Kidney (tissue), 14 donors: ENCODE data around the gene HAP1. TPM values are rescaled to one million over a fixed set of nuclear protein-coding genes. Genes with fewer than 3 reads are reported as not detected.
A peak's percentile ranks its signal among the peaks of the same experiment; 100 is the strongest.

Experiments used
- DNase-seq, 5 donors: peaks; one replicate each; pipeline ENCODE4 v3.0.0-alpha.2; 2013 to 2020
- FAIRE-seq: peaks from 2 replicates; lab custom pipeline; 2012; peaks lifted over from hg19 to GRCh38; lab: Jason Lieb, UNC
- H3K27ac ChIP-seq, 2 donors: one replicate each; pipeline ENCODE4 v1.7.0; 2013; ENCODE audit warnings: low read depth in 2 of 2, low read length in 2 of 2, inconsistent platforms in 1 of 2
- H3K27me3 ChIP-seq: one replicate; pipeline ENCODE4 v1.7.1; 2013; ENCODE audit warnings: low read length, inconsistent platforms; ENCODE audit not compliant: control insufficient read depth, insufficient read depth
- H3K36me3 ChIP-seq, 3 donors: one replicate each; pipeline versions ENCODE4 v1.7.0 to v1.7.1; 2013; ENCODE audit warnings: low read length in 3 of 3, control low read depth in 1 of 3, inconsistent platforms in 1 of 3; ENCODE audit not compliant: insufficient read depth in 3 of 3, control insufficient read depth in 2 of 3
- H3K4me1 ChIP-seq, 3 donors: one replicate each; pipeline versions ENCODE4 v1.7.0 to v1.7.1; 2013; ENCODE audit warnings: low read length in 3 of 3, inconsistent platforms in 1 of 3, low read depth in 1 of 3; ENCODE audit not compliant: control insufficient read depth in 2 of 3, insufficient read depth in 2 of 3
- H3K4me3 ChIP-seq, 3 donors: one replicate each; pipeline versions ENCODE4 v1.7.0 to v1.8.1; 2013; ENCODE audit warnings: low read length in 3 of 3, control low read depth in 1 of 3, inconsistent platforms in 1 of 3
- H3K9ac ChIP-seq, 3 donors: one replicate each; pipeline versions ENCODE4 v1.7.0 to v1.7.1; 2013; ENCODE audit warnings: low read length in 3 of 3, control low read depth in 1 of 3, inconsistent platforms in 1 of 3
- H3K9me3 ChIP-seq, 3 donors: one replicate each; pipeline versions ENCODE4 v1.7.0 to v1.7.1; 2013; ENCODE audit warnings: low read length in 3 of 3, control low read depth in 1 of 3, inconsistent platforms in 1 of 3; ENCODE audit not compliant: control insufficient read depth in 2 of 3, insufficient read depth in 1 of 3
- intact Hi-C: fragments of 100-400 bp; cut with DNase I; formaldehyde crosslinking; loops from one replicate; pipeline ENCODE4 v1.11.1; 2022
- polyA plus RNA-seq: library from polyadenylated mRNA; stranded (reverse); fragments of 350-450 nt; fragmentation: Illumina TruSeq; extraction: RNeasy Lipid Tissue Mini Kit (QIAGEN cat#74804); gene quantifications from one replicate; pipeline ENCODE4 v1.2.3, GENCODE V29; 2014; ENCODE audit warnings: low read depth, low replicate concordance; ENCODE audit not compliant: insufficient read depth
- total RNA-seq: library from RNA; stranded (reverse); fragmentation: NEBNext Ultra II Directional; extraction: Animal tissue kit (Norgen Biotek cat#: 25700); gene quantifications from one replicate; pipeline ENCODE4 v1.2.1, GENCODE V29; 2021
- TF ChIP-seq, protein P1 (sequence below): IDR thresholded peaks from 3 replicates; pipeline ENCODE4 v1.5.1; 2012; ENCODE audit warnings: mild to moderate bottlenecking, moderate library complexity, borderline replicate concordance; ENCODE audit not compliant: insufficient read depth; ENCODE audit errors: extremely low read depth
- donor health status: control.
- donor health status: control.
- donor health status: control.
- donor health status: control.
- donor health status: control.
- donor health status: DM: yes; HTN: yes; CAD: no.
- donor health status: Normal renal cell carcinoma (clear cell type).

HAP1 gene
- total and polyA plus RNA-seq, 2 donors from 2014 or later = 0.99 to 1.3 TPM

DNA sequence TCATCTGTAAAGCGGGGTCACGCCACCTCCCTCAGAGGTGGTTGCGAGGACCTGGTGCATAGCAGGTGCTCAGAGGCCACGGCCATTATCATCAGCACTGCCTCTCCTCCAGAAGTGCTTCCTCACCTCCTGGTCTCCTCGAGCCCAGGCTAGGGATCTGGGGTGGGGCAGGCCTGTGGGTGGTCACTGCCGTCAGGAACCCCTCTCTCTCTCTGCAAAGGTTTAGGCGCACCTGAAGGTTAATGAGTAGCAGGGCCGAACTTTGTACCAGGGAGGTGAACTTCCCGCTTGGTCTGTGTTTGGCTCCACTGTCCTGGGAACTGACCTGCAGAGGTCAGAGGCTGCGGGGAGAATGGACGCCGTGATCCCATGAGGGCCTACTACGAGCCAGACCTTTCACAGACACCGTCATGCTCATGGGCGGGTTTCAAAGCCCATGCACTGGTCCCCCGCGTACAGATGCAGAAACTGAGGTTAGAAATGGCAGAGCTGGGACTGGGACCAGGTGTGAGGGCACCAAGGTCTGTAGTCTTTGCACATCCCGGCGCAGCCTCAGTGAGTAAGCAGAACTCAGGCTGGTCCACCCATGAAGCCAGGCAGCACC lies 38.2 kb upstream of the HAP1 start:
- H3K9me3 ChIP-seq = no peaks in the 10 kb centered on the region
- peak overlapping the region; percentile 84 to 86 for H3K27ac ChIP-seq
- intact Hi-C loops = no loop called here
- FAIRE-seq = no peak
- peaks cover 6 to 53% (median 48%) of the 10 kb centered on the region in 3 donors for H3K4me1 ChIP-seq
- peak in 1 of 5 donors; percentile 50 for DNase-seq
- H3K9ac ChIP-seq = peak overlapping the region in 1 of 3 donors; percentile 51
- H3K4me3 ChIP-seq = peak overlapping the region in 1 of 3 donors; percentile 29
- peaks cover 8 to 33% (median 25%) of the 10 kb centered on the region in 3 donors for H3K36me3 ChIP-seq
- TF ChIP-seq, protein P1, sequence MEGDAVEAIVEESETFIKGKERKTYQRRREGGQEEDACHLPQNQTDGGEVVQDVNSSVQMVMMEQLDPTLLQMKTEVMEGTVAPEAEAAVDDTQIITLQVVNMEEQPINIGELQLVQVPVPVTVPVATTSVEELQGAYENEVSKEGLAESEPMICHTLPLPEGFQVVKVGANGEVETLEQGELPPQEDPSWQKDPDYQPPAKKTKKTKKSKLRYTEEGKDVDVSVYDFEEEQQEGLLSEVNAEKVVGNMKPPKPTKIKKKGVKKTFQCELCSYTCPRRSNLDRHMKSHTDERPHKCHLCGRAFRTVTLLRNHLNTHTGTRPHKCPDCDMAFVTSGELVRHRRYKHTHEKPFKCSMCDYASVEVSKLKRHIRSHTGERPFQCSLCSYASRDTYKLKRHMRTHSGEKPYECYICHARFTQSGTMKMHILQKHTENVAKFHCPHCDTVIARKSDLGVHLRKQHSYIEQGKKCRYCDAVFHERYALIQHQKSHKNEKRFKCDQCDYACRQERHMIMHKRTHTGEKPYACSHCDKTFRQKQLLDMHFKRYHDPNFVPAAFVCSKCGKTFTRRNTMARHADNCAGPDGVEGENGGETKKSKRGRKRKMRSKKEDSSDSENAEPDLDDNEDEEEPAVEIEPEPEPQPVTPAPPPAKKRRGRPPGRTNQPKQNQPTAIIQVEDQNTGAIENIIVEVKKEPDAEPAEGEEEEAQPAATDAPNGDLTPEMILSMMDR = no peak
- no peaks in the 10 kb centered on the region for H3K27me3 ChIP-seq

DNA sequence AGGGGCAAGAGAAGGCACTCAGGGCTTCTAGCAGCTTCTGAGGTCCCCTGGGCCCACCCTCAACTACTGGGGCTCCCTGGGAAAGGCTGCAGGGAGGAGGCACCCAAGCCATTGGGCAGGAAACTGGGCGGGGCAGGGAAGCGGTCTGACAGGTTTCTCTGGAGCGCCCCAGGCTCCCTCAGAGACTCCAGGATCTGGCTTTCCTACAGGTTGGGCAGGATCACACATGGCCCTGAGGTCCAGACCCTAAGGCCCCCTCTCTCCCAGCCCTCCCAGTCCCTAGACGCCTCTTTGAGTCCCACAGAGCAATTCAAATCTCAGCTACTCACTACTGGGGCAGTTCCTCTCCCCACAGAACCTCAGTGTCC lies 37.8 kb upstream of the HAP1 start:
- peak overlapping the region in 1 of 3 donors; percentile 51 for H3K9ac ChIP-seq
- peaks cover 10 to 36% (median 29%) of the 10 kb centered on the region in 3 donors for H3K36me3 ChIP-seq
- TF ChIP-seq, protein P1 = no peak
- H3K9me3 ChIP-seq = no peaks in the 10 kb centered on the region
- peak overlapping the region; percentile 84 to 86 for H3K27ac ChIP-seq
- H3K4me3 ChIP-seq = peak overlapping the region in 1 of 3 donors; percentile 13
- FAIRE-seq = no peak
- intact Hi-C loops = no loop called here
- no peaks in the 10 kb centered on the region for H3K27me3 ChIP-seq
- peak; percentile 78 to 88 (median 81) for DNase-seq
- H3K4me1 ChIP-seq = peaks cover 3 to 48% (median 44%) of the 10 kb centered on the region in 3 donors

DNA sequence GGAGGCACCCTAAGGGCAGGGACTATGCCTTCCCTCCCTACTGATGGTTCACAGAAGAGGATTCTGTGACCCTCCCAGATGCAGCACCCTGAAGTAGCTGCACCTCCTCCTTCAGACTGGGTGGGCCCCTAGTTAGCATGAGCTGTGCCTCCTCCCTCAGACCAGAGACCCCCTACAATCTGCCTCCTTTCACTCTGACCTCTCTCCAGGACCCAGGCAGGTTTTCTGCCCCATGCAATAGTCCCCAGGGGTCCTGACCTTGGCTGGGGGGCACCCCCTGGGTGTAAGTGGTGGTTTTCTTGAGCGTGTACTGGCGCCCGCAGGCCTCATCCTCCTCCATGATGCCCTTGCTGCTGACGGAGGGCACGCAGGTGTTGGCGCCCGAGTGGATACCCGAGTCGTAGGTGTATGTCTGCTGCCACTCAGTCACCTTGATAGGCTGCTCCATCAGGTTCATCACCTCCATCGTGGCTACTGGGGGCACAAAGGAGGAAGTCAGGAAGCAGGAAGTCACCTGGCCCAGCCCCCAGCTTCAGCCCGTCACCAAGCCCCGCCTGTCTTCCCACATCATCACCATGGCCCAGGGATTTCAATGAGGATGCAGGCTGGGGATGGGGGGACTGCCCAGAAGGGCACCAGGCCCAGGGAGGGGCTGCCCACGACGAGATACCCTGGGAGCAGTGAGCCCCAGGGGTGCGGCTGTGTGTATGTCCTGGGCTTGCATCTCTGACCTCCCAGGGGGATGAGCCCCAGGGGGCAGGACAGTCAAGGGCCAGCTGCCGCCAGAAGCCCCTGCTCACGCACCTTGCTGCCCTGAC lies 37.2 kb upstream of the HAP1 start:
- Histone ChIP-seq H3K4me3 (no peak overlapping the region), H3K9ac (no peak overlapping the region), H3K36me3 (peaks cover 10 to 36% (median 30%) of the 10 kb centered on the region in 3 donors), H3K27ac (peak overlapping the region; percentile 84 to 86), H3K4me1 (peaks cover 3 to 44% (median 38%) of the 10 kb centered on the region in 3 donors), H3K9me3 (no peaks in the 10 kb centered on the region), H3K27me3 (no peaks in the 10 kb centered on the region)
- intact Hi-C loops = no loop called here
- DNase-seq (peak in 1 of 5 donors; percentile 61), FAIRE-seq (no peak)
- TF ChIP-seq, protein P1 = no peak
